PC-9 (cell line): ENCODE data around the gene ANO2.

Source experiments
- EZH2 ChIP-seq: fragments of 200-600 bp; sonication (generic); IDR thresholded peaks from 2 replicates; pipeline ENCODE4 v1.8.0; 2017; ENCODE audit warnings: antibody characterized with exemption, low read depth
- TF ChIP-seq, protein P1 (sequence below): fragments of 200-600 bp; sonication (generic); conservative IDR thresholded peaks from 2 replicates; pipeline ENCODE4 v1.6.1; 2017; ENCODE audit warnings: mixed run types, antibody characterized with exemption, mild to moderate bottlenecking, moderate library complexity

GRCh38 chr12:5900533-5901205, 44.4 kb downstream of the ANO2 start:
- TF ChIP-seq, protein P1, sequence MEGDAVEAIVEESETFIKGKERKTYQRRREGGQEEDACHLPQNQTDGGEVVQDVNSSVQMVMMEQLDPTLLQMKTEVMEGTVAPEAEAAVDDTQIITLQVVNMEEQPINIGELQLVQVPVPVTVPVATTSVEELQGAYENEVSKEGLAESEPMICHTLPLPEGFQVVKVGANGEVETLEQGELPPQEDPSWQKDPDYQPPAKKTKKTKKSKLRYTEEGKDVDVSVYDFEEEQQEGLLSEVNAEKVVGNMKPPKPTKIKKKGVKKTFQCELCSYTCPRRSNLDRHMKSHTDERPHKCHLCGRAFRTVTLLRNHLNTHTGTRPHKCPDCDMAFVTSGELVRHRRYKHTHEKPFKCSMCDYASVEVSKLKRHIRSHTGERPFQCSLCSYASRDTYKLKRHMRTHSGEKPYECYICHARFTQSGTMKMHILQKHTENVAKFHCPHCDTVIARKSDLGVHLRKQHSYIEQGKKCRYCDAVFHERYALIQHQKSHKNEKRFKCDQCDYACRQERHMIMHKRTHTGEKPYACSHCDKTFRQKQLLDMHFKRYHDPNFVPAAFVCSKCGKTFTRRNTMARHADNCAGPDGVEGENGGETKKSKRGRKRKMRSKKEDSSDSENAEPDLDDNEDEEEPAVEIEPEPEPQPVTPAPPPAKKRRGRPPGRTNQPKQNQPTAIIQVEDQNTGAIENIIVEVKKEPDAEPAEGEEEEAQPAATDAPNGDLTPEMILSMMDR, result no peak
- TF ChIP-seq EZH2, result no peak
